Glomerular visceral epithelial cell (primary cell): Measurements from ENCODE around the gene DKKL1.

Experiments used
- DNase-seq: peaks from one replicate; pipeline ENCODE4 v3.0.0-alpha.2; 2016; ENCODE audit errors: extremely low spot score

Gene DKKL1

GRCh38 chr19:49422407-49423070 lies 58.9 kb downstream of the DKKL1 start:
- no peak for DNase-seq

- DNase-seq, result no peak
Observed at GRCh38 chr19:49423071-49423984, 59.7 kb downstream of the DKKL1 start, which contains the start of gene PTH2. PTH2 (minus strand) TSS chr19:49423441; CDS start chr19:49423339, 102 bp downstream.

GRCh38 chr19:49423985-49424303 lies 60.3 kb downstream of the DKKL1 start:
- no peak for DNase-seq
